Stimulated activated CD4-positive, alpha-beta T cell treated with anti-CD3 and anti-CD28 coated beads, Interleukin-12 subunit alpha, Interleukin-12 subunit beta, amount 100 ng/mL, for 48 hours (primary cell): ENCODE data around the gene NPHP4.
A peak's percentile ranks its signal among the peaks of the same experiment; 100 is the strongest.
"Not testable (repeated sequence)": the region's sequence is repeated elsewhere in the genome, so short reads cannot be mapped to it uniquely, and the experiment has no call there.

Experiments
- DNase-seq, 3 donors: peaks; one replicate each; pipeline ENCODE4 v3.0.0-alpha.2; 2020; ENCODE audit warnings: low read depth in 2 of 3, low spot score in 1 of 3

The NPHP4 gene

DNA sequence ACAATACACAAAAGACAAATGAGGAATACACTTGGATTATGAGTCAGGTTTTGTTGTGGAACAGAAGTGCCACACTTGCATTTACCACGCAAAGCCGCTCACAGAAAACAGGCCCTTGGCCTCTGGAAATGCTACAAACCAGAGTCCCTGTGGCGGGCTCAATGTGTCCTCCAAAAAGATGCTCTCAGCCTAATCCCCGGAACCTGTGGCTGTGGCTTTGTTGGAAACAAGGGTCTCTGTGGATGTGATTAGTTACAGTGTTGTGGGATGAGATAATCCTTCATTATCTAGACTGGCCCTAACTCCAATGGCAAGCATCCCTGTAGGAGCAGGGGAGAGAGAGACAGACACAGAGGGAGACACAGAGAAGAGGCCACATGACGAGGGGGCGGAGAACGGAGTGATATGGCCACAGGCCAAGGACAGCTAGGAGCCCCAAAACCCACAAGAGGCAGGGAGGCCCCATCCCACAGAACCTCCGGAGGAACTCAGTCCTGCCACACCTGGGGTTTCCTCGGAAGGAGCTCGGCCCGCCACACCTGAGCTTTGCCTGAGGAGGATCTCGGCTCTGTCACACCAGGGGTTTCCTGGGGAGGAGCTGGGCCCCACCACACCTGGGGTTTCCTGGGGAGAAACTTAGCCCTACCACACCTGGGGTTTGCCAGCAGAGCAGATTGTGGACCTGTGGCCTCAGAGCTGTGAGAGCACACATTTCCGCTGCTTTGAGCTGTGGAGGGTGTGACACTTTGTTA is 55.4 kb downstream of the NPHP4 start:
- DNase-seq = no peak

DNA sequence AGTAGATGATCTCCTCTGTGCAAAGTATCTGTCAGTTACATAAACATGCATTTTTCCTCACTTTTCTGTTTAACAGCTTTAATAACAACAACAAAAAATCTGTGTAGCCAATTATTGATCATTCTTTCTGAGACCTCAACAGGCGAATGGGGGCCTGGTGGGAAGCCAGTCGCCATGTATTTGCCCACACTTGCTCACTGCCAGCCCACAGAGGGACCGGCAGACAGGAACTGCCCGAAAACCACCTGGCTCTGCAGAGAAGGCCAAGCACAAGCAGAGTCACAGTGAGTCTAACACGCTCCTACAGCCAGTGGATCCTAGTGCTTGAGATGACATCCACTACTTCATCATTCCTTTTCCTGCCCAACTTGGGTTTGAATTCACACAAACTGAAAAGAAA is 56.1 kb downstream of the NPHP4 start:
- DNase-seq = no peak

DNA sequence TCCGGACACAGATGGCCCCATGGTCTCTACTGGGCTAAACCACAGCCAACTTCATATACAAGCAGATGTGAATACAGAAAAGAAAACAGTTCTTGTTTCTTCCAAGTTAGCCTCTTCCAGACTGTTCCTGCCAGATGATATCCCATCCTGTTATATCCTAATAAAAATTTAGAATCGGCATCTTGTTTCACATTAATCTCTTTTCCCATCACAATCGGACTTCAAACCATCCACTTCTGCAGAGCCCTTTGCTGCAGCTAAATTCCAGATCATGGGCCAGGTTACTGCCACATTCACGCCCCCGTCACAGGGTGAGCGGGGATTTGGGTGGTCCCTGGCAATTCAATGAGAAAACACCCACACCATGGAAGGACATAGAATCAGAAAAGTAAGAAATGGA is 57.2 kb downstream of the NPHP4 start:
- no peak for DNase-seq

DNA sequence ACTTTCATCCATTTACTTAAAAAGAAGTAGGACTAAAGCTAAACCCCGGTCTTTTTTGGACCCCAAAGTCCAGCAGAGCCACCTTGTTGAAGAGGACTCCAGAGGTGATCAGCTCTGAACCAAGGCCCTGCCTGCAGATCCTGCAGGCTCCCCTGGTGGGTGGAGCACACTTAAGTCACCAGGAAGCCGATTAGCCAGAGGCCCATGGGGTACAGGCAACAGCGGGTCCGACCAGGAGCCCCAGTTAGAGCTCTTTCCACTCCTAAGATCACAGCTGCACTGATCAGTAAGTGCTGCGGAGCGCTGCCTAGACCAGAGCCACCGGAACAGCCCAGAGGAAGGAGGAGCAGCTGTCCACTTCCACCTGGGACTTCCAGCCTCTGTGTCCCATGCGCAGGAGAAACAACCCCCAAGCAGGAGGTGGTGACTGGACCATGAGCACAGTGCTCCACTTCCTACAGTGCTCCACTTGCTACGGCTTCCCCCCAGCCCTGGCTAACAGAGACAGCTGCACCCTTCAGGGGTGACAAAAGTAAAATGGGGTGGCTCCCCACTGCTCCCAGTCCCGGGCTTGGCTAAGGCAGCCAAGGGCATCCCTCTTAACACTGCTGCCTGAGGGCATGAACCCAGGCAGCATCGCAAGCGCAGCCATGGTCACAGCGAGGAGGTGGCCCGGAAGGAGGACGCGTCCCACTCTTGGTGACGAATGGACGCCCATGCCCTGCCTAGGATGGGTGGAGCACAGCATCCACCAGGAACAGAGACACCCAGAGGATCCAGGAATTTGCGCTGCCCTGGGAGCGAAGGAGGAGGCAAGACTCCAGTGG is 58.0 kb downstream of the NPHP4 start:
- DNase-seq = no peak

DNA sequence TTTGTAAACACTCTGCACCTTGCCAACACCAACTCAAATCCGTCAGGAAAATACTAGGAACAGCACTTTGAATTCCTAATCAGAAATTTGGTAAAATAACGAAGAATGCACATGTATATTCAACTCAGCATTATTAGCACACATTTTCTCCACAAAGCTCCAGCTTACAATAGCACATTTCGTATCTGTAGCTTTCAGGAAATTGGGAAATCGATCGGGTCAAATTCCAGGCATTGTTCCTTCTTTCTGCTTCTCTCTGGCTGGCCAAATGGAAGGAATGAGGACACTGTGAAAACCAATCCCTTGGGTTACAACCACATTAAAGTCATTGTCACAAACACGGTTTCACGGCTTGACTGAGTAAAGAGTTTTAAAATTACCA is 58.6 kb downstream of the NPHP4 start:
- DNase-seq = no peak

DNA sequence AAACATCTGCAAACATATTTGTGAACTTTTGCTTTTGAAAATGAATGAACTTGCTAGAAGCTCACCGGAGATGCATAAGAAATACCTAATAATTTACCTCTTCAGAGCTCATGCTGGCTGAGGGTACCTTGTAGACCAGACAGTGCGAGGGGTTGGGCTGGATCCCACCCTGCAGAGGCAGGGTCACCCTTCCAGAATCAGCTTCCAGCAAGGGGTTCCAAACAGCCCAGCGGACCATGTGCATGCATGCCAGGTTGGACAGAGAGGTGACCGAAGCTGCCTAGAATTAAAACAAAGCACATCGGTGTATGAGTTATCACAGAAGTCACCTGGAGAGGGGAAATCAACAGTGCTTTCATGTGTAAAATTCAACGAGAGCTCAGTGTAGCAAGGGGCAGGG is 59.2 kb downstream of the NPHP4 start:
- no peak for DNase-seq

GRCh38 chr1:5928714-5929400 is 63.4 kb downstream of the NPHP4 start:
- DNase-seq = no peak

GRCh38 chr1:5927506-5928370 is 64.5 kb downstream of the NPHP4 start:
- no peak for DNase-seq

- DNase-seq = no peak
These were observed 65.4 kb downstream of the NPHP4 start for GRCh38 chr1:5926686-5927435.

GRCh38 chr1:5922700-5923330 is 69.4 kb downstream of the NPHP4 start:
- DNase-seq = not testable (repeated sequence)

DNA sequence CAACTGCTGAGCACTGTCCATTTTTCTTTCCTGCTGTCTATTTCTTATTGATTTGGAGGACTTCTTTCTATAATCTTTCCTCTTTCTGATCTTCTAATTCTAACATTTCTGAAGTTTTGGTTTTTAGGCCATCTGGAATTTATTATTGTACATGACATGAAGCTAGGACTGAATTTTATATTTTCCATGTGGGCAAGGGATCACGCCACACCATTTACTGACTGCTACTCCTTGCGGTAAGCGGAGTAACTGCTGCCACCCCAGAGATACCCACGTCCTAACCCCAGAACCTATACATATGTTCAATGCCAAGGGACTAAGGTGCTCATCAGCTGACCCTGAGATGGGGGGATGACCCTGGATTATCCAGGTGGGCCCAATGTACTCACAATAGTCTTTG is 70.6 kb downstream of the NPHP4 start:
- no peak for DNase-seq

DNA sequence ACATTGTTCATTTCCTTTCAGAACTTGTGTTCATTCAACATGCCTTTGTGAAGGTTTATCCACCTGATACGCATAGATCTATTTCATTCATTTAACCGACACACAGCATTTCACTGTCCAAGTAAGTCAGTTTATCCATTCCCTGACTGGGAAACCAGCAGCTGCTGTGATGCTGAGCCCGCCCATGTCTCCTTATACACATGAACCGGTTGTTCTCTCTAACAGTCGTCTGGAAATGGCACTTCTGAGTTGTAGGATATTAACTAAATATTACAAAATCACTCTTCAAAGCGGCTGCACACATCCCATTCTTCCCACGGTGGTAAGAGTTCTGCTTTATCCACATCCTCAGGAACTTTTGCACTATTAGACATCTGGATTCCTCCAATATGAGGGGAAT is 71.1 kb downstream of the NPHP4 start:
- no peak for DNase-seq

GRCh38 chr1:5920201-5920600 is 72.0 kb downstream of the NPHP4 start:
- DNase-seq = no peak

GRCh38 chr1:5918275-5918649 is 74.0 kb downstream of the NPHP4 start:
- no peak for DNase-seq

DNA sequence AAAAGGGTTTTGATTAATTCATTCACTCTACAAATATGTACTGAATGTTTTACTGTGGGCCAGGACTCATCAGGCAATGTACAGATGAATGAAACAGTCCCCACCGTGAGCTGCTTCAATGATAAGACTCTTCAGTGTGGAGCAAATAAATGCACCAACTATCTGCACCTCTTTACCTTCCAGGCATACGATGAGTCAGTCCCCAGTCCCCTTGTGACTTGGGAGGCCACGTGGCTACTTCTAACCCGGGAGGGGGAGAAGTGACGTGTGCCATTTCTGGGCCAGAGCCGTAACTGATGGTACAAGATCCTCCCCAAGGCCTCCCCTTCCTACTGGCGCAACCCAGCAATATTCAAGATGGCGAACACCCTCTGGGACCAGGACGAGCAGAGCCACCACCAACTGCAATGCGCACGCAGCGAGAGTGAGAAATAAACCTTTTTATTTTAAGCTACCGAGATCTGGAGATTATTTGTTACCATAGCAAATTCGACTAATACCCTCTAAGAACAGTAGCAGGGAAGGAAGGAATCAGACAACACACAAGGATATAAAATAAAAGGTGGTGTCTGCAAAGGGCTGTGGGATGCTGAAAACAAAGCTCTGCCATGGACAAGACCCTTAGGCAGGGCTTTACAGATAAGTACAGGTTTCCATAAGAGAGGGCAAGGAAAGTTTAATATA is 74.5 kb downstream of the NPHP4 start:
- DNase-seq = no peak

DNA sequence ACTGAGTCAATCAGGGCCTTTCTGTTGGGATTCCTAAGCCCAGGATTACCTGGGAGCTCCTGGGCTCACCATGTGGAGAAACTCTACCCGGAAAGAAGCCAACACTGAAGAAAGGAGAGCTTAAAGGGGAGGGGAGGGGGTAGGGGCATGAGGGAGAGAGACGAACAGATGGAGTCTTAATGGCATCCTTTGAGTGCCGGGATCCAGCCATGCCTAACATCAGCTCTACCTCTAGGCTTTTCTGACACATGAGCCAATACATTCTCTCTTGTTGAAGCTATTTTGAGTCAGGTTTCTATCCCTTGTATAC is 75.0 kb downstream of the NPHP4 start:
- DNase-seq = no peak

DNA sequence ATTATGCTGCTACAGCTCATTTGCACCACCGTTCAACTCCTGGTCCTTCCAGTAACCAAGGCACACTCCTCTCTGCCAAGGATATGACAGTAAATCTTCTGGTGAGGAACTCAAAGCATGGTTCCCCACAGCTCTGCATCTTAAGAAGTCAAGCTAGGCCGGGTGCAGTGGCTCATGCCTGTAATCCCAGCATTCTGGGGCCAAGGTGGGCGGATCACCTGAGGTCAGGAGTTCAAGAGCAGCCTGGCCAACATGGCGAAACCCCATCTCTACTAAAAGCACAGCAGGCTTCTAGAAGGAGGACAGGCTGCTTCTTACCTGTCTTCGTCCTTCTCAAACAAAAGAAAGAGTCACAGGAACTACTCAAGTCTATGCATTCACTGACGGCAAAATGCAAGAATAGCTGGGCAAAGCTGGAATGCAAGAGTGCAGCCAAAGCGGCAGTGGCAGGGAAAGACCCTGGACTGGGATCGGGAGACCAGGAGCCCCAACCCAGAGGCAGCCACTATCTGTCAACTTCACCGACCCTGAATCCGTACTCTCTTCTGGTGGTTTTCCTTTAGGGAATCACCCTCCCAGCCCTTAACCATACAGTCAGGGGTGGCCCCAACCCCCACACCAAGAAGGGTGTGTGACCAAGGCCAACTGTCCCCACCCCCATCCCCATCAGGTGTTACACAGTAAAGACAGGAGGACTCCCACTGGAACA is 75.5 kb downstream of the NPHP4 start:
- no peak for DNase-seq

DNA sequence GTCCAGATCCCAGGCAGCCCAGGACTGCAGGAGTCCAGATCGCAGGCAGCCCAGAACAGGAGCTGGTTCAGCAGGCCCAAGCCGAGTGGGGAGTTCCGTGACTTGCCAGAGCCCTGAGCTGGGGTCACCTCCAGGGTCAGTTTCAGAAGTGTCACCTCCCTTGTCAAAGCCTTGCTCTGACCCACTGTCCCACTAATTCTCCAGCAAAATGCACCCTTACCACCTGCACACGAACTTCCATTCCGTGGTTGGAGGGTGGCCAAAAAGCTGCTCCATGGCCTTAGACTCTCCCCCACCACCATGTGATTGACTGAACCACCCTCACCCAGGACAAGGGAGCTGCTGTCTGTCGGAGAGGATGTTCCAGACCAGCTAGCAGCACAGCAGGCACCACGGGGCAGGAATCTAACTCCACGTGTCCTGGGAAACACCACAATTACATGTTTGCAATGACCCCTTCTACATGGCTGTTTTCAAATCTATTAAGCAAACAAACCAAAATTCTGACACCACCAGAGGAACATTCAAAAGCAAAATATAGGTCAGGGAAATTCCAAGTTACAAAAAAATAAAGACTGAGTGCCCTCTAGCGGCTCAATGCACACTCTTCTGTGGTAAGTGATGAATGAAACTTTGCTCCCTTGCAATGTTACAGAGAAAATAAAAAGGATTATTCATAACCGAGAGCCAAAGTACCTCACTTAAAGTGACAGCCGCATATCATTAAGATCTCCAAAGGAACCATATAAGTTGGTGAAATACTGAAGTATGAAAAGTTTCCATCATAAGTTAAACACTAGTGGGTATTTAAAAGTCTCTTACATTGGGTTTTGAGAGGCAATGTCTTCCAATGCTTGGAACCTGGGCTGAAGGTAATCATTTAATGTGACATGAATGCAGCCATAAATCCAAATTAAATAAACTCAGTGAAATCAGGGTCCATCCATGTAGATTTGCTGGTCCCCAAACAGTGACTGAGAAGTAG is 76.3 kb downstream of the NPHP4 start:
- DNase-seq = peak in 2 of 3 donors; percentile 6 to 13
